ENCODE results near the gene SFSWAP.

DNA sequence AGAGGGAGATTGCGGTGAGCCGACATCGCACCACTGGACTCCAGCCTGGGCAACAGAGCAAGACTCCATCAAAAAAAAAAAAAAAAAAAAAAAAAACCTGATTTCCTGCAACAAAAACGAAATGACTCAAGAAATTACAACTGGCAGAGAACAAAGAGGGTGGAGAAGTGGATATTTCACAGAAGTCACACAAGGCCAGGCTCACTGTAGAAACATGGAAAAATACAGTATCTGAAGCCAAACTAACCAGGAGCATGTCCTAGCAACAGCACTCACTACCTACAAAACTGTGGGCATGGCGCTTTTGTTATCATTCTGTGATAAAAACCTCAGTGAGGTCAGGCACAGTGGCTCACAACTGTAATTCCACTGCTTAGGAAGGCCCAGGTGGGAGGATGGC, 105.6 kb downstream of the SFSWAP start:
- TF ChIP-seq, protein P1, sequence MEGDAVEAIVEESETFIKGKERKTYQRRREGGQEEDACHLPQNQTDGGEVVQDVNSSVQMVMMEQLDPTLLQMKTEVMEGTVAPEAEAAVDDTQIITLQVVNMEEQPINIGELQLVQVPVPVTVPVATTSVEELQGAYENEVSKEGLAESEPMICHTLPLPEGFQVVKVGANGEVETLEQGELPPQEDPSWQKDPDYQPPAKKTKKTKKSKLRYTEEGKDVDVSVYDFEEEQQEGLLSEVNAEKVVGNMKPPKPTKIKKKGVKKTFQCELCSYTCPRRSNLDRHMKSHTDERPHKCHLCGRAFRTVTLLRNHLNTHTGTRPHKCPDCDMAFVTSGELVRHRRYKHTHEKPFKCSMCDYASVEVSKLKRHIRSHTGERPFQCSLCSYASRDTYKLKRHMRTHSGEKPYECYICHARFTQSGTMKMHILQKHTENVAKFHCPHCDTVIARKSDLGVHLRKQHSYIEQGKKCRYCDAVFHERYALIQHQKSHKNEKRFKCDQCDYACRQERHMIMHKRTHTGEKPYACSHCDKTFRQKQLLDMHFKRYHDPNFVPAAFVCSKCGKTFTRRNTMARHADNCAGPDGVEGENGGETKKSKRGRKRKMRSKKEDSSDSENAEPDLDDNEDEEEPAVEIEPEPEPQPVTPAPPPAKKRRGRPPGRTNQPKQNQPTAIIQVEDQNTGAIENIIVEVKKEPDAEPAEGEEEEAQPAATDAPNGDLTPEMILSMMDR (IDR thresholded peaks at IDR 0.05; ENCODE audit: low read depth, low read length, poor library complexity, severe bottlenecking): no peak
- TF ChIP-seq EZH2phosphoT487 (IDR thresholded peaks at IDR 0.05; ENCODE audit: borderline replicate concordance, low read length): no peak
